Natural killer cell (primary cell): ENCODE data around the gene BACE1. TPM values are rescaled to one million over a fixed set of nuclear protein-coding genes. Genes with fewer than 3 reads are reported as not detected.

Source experiments
- ATAC-seq, 3 donors: fragments of 150-1000 bp in 2 of 3; fragments of 200-7000 bp in 1 of 3; cut with Tn5 transposase; 1 replicate in 1 of 3; 2 replicates in 2 of 3; pipeline ENCODE4 v1.10.0; 2021; ENCODE audit warnings: mild to moderate bottlenecking in 2 of 3, moderate library complexity in 2 of 3
- DNase-seq, 2 donors: peaks; one replicate each; pipeline versions ENCODE4 v3.0.0 to v3.0.0-alpha.2; 2013 to 2021; ENCODE audit warnings: mixed read lengths in 1 of 2
- H3K27ac ChIP-seq: one replicate; pipeline ENCODE4 v1.5.1; 2013; ENCODE audit warnings: mild to moderate bottlenecking, low read length
- H3K27me3 ChIP-seq: one replicate; pipeline ENCODE4 v1.6.1; 2013; ENCODE audit warnings: low read length; ENCODE audit not compliant: control insufficient read depth, insufficient read depth
- H3K36me3 ChIP-seq: one replicate; pipeline ENCODE4 v1.6.1; 2013; ENCODE audit warnings: low read length; ENCODE audit not compliant: control insufficient read depth, insufficient read depth
- H3K4me1 ChIP-seq: one replicate; pipeline ENCODE4 v1.6.1; 2013; ENCODE audit warnings: low read length; ENCODE audit not compliant: control insufficient read depth, insufficient read depth
- H3K4me3 ChIP-seq: one replicate; pipeline ENCODE4 v1.5.1; 2013; ENCODE audit warnings: low read length
- H3K9me3 ChIP-seq: one replicate; pipeline ENCODE4 v1.6.1; 2013; ENCODE audit warnings: low read length; ENCODE audit not compliant: control insufficient read depth, insufficient read depth
- H3K27ac Mint-ChIP-seq, 2 donors: one replicate each; pipeline ENCODE4 v1.8.0; 2022; ENCODE audit warnings: mild to moderate bottlenecking in 2 of 2, mixed read lengths in 2 of 2, moderate library complexity in 1 of 2
- H3K27me3 Mint-ChIP-seq, 2 donors: one replicate each; pipeline ENCODE4 v1.8.0; 2022; ENCODE audit warnings: low read depth in 2 of 2, mixed read lengths in 2 of 2
- H3K36me3 Mint-ChIP-seq: one replicate; pipeline ENCODE4 v1.8.0; 2022; ENCODE audit warnings: mixed read lengths
- H3K4me1 Mint-ChIP-seq, 2 donors: one replicate each; pipeline ENCODE4 v1.8.0; 2022; ENCODE audit warnings: mixed read lengths in 2 of 2
- H3K4me3 Mint-ChIP-seq: one replicate; pipeline ENCODE4 v1.8.0; 2022; ENCODE audit warnings: mild to moderate bottlenecking, moderate library complexity, mixed read lengths
- H3K9me3 Mint-ChIP-seq, 2 donors: one replicate each; pipeline ENCODE4 v1.8.0; 2022; ENCODE audit warnings: mixed read lengths in 2 of 2
- CTCF ChIP-seq: fragments of 200-600 bp; IDR thresholded peaks from one replicate; pipeline ENCODE4 v1.8.0; 2022; ENCODE audit warnings: antibody characterized with exemption
- WGBS: methylation state at CpG from one replicate; pipeline ENCODE4 v1.1.7; 2013; ENCODE audit warnings: missing lambda C conversion rate; ENCODE audit not compliant: insufficient coverage; 5-methylcytosine and 5-hydroxymethylcytosine counted together
- intact Hi-C: fragments of 100-400 bp; cut with micrococcal nuclease; formaldehyde crosslinking; loops from one replicate; pipeline ENCODE4 v1.14.2; 2022
- total RNA-seq, 4 donors: library from RNA; stranded (reverse); fragments of 120-200 nt in 1 of 4; gene quantifications; one replicate each; pipeline versions ENCODE4 v1.2.3 to v1.2.4, GENCODE V29; 2013 to 2022

The BACE1 gene
- total RNA-seq, 3 donors from 2014 or later (not counting 1 experiment from before 2014, with no cell fraction given), result 0.21 to 1.1 (median 0.79) TPM

- Histone ChIP-seq H3K9me3 (no peaks in the 10 kb centered on the region), H3K4me1 (no peaks in the 10 kb centered on the region), H3K4me3 (no peak overlapping the region), H3K27me3 (no peaks in the 10 kb centered on the region), H3K27ac (no peak overlapping the region), H3K36me3 (peaks cover 12% of the 10 kb centered on the region)
- H3K27me3 Mint-ChIP-seq, result no peaks in the 10 kb centered on the region
- no CpG with 5 or more reads among the region's 2 CpGs for WGBS
- H3K36me3 Mint-ChIP-seq, result no peaks in the 10 kb centered on the region
- intact Hi-C loops, result no loop called here
- no peak for ATAC-seq
- no peaks in the 10 kb centered on the region for H3K9me3 Mint-ChIP-seq
- H3K27ac Mint-ChIP-seq, result no peak overlapping the region
- H3K4me3 Mint-ChIP-seq, result no peak overlapping the region
- no peak for DNase-seq
- TF ChIP-seq CTCF, result no peak
- H3K4me1 Mint-ChIP-seq, result no peaks in the 10 kb centered on the region
Measured at GRCh38 chr11:117258576-117258975, 57.5 kb downstream of the BACE1 start.

- no peak overlapping the region for H3K27ac Mint-ChIP-seq
- 88% methylated on average over 1 of the region's 2 CpGs for WGBS
- intact Hi-C loops, result no loop called here
- no peaks in the 10 kb centered on the region for H3K9me3 Mint-ChIP-seq
- no peak for TF ChIP-seq CTCF
- Histone ChIP-seq H3K4me1 (no peaks in the 10 kb centered on the region), H3K27me3 (no peaks in the 10 kb centered on the region), H3K27ac (no peak overlapping the region), H3K9me3 (no peaks in the 10 kb centered on the region), H3K36me3 (peaks cover 11% of the 10 kb centered on the region), H3K4me3 (no peak overlapping the region)
- ATAC-seq (no peak), DNase-seq (no peak)
- H3K36me3 Mint-ChIP-seq, result no peaks in the 10 kb centered on the region
- no peak overlapping the region for H3K4me3 Mint-ChIP-seq
- H3K4me1 Mint-ChIP-seq, result no peaks in the 10 kb centered on the region
- H3K27me3 Mint-ChIP-seq, result no peaks in the 10 kb centered on the region
Measured at GRCh38 chr11:117256573-117256972, 59.5 kb downstream of the BACE1 start.

GRCh38 chr11:117255966-117256365, 60.1 kb downstream of the BACE1 start:
- no peak for TF ChIP-seq CTCF
- intact Hi-C loops, result no loop called here
- Histone ChIP-seq H3K4me1 (no peaks in the 10 kb centered on the region), H3K27ac (no peak overlapping the region), H3K27me3 (no peaks in the 10 kb centered on the region), H3K4me3 (no peak overlapping the region), H3K36me3 (peaks cover 11% of the 10 kb centered on the region), H3K9me3 (no peaks in the 10 kb centered on the region)
- ATAC-seq (no peak), DNase-seq (no peak)
- WGBS, result 92% methylated on average over 2 of the region's 3 CpGs
- Mint-ChIP-seq H3K27me3 (no peaks in the 10 kb centered on the region), H3K9me3 (no peaks in the 10 kb centered on the region), H3K36me3 (no peaks in the 10 kb centered on the region), H3K27ac (no peak overlapping the region), H3K4me3 (no peak overlapping the region), H3K4me1 (no peaks in the 10 kb centered on the region)

- Mint-ChIP-seq H3K27me3 (no peaks in the 10 kb centered on the region), H3K4me3 (no peak overlapping the region), H3K4me1 (no peaks in the 10 kb centered on the region), H3K27ac (no peak overlapping the region), H3K9me3 (no peaks in the 10 kb centered on the region), H3K36me3 (peaks cover 5% of the 10 kb centered on the region)
- TF ChIP-seq CTCF, result no peak
- intact Hi-C loops, result no loop called here
- Histone ChIP-seq H3K4me3 (no peak overlapping the region), H3K4me1 (no peaks in the 10 kb centered on the region), H3K27me3 (no peaks in the 10 kb centered on the region), H3K36me3 (peaks cover 21% of the 10 kb centered on the region), H3K9me3 (no peaks in the 10 kb centered on the region), H3K27ac (no peak overlapping the region)
- DNase-seq (no peak), ATAC-seq (no peak)
- WGBS, result 97% methylated on average over 3 of the region's 10 CpGs
Measured at GRCh38 chr11:117251506-117251905, 64.5 kb downstream of the BACE1 start.
